ENCODE data around the gene XDH.

XDH gene

DNA sequence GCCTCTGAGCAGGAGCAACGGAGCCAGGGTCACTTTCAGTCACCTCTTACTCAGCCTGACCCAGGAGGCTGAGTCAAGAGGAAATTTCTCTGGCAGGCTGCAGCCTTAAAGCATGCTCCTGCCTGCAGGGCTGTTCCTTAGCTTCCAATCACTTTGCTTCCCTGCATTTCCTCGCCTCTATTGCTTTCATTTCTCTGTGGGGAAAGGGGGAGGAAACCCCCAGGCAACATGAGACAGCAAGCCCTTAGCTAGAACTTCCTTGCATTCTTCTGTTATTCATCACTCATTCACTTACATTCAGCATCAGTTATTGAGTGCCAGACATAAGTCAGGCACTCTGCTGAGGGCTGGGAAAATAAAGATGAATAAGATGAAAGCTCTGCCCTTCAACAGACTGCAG lies 13.0 kb downstream of the XDH start:
- DNase-seq: no peak

DNA sequence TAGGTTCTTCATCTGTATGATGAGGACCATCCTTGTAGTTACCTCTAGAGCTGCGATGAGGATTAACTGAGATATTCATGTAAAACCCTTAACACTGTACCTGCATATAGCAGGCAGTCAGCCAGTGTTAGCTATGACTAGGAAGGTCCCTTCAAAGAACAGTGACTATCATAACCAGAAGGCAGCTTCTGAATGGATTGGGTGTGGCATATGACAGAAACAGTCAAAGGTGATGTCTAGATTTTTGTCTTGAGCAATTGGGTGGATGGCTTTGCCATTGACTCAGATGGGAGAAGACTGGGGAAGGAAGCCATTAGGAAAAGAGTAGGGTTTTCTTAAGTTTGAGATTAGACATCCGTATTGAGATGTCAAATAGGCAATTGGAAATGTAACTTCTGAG lies 15.7 kb downstream of the XDH start:
- no peak for DNase-seq

GRCh38 chr2:31397094-31397493 lies 17.4 kb downstream of the XDH start:
- DNase-seq: no peak

DNA sequence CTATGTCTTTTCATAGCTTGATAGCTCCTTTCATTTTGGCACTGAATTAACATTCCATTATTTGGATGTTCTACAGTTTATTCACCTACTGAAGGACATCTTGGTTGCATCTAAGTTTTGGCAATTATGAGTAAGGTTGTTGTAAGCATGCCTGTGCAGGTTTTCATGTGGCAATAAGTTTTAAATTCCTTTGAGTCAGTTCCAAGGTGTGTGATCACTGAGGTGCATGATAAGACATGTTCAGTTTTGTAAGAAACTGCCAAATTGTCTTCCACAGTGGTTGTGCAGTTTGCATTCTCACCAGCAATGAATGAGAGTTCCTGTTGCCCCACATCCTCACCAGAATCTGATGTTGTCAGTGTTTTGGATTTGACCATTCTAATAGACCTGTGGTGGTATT lies 24.2 kb downstream of the XDH start:
- DNase-seq: no peak

GRCh38 chr2:31388736-31389135 lies 25.8 kb downstream of the XDH start:
- DNase-seq: no peak

GRCh38 chr2:31387850-31388249 lies 26.7 kb downstream of the XDH start:
- no peak for DNase-seq

DNA sequence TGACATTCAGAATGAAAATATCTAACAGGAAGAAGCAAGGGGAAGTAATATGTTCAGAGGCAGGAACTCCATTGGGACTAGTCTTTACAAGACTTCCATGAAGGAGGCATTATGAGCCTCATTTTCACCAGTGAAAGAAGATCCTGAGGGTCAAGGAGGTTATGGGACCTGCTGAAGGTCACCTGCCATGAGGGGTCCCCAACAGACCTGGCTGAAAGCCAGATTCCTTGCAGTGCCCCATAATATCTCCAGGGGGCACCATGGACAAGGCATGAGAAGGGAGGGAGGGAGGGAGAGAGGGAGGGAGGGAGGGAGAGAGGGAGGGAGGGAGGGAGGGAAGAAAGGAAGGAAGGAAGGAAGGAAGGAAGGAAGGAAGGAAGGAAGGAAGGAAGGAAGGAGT lies 27.9 kb downstream of the XDH start:
- no peak for DNase-seq

DNA sequence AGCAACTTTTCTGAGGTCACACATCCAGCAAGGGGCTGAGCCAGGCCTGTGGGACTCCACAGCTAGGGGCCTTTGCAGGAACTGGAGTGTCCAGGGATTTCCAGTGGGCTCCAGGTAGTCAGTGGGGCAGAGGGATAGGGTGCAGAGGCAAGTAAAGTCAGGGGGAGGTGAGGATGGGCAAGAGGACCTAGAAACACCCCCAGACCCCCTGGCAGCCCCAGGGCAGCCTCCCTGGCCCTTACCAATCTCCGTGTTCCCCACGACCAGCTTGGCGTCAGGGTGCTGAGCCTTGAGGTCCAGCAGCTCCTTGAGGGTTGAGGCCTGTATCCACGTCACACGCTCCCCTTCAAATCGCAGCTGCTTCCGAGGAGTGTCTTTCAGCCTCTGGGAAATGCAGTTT lies 28.4 kb downstream of the XDH start:
- no peak for DNase-seq

GRCh38 chr2:31384771-31385276 lies 29.7 kb downstream of the XDH start:
- DNase-seq: no peak

- no peak for DNase-seq
These were observed 30.2 kb downstream of the XDH start for GRCh38 chr2:31384351-31384750.

GRCh38 chr2:31383471-31384153 lies 30.9 kb downstream of the XDH start:
- DNase-seq: no peak

DNA sequence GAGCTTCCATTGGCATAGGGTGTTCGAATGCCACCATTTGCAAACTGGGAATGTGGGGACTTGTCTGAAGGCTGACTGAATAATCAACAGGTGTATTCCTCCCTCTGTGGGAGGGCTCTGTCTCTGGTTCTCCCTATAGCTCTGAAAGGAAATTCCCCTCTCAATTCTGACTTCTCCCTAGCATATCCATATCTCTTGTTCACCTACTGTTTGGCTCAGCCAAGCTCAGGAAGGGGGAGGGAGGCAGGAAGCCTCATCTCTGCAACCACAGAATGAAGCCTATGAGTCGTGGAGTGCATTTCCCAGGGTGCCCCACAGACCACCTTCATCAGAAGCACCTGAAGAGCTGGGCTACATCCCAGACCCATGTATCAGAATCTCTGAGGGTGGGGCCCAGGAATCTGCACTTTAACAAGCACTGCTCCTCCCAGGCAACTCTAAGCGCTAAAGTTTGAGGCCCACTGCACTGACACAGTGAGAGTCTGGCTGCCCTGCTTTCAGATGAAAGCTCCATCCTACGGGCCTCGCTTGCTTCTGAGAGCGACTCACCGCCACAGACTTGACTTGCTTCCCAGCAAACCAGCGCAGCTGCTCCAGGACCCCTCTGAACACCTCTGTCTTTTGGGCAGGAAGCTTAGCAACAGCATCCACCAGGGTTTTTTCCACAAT lies 32.0 kb downstream of the XDH start:
- DNase-seq: no peak

- no peak for DNase-seq
These were observed 32.9 kb downstream of the XDH start for GRCh38 chr2:31381601-31382000.

DNA sequence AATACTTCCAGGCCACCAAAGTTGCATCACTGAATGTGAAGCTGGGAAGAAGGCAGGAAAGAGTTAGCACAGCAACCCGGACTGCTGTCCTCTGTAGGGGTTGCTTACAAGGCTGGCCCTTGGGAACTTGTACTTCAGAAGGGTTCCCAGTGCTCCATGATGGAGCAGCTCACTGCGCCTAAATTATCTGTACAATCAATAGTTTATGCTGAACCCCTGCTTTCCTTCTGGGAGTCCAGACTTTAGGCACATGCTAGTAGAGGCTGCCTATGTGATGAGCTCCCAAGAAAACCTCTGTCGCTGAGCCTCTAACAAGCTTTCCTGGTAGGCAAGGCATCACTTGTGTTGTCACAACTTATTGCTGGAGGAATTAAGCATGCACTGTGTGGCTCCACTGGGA lies 34.3 kb downstream of the XDH start:
- DNase-seq: no peak

DNA sequence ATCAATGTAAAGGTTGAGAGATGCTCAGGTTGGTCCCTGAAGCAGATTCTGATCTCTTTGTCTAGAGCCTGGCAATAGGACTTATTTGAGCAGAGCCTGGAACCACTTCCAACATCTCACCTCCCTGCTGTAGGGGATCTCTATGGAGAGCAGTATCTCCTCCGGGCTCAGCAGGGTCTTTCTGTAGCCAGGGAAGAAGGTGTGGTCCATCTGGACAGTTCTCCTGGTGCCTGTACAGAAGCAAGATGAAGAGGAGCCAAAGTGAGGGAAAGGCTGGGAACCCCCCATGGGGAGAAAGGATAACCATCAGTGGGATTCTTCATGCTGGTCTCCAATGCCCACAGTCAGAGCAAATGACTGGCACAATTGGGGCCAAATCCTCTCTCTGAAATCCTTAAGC lies 34.8 kb downstream of the XDH start:
- DNase-seq: no peak

GRCh38 chr2:31378791-31379501 lies 35.6 kb downstream of the XDH start:
- DNase-seq: no peak

- no peak for DNase-seq
These were observed 36.2 kb downstream of the XDH start for GRCh38 chr2:31378389-31378788.

GRCh38 chr2:31373127-31373526 lies 41.4 kb downstream of the XDH start:
- DNase-seq: no peak

- DNase-seq: no peak
These were observed 42.4 kb downstream of the XDH start for GRCh38 chr2:31372097-31372496.

DNA sequence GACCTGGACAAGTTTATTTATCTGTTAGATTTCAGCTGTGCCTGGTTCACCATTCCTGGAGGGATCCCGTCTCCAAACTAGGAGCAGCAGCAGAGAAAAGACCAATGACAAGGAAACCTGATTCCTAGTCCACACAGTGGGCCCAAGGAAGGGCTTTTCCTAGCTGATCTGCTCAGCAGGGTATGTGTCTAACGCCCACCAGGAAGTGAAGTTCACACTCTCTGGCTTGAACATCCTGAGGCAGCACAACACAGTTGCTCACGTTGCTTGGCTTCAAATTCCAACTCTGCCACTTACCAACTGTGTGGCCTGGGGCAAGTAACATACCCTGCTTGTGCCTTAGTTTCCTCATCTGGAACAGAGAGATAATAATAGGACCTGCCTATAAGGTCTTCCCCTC lies 42.9 kb downstream of the XDH start:
- no peak for DNase-seq

DNA sequence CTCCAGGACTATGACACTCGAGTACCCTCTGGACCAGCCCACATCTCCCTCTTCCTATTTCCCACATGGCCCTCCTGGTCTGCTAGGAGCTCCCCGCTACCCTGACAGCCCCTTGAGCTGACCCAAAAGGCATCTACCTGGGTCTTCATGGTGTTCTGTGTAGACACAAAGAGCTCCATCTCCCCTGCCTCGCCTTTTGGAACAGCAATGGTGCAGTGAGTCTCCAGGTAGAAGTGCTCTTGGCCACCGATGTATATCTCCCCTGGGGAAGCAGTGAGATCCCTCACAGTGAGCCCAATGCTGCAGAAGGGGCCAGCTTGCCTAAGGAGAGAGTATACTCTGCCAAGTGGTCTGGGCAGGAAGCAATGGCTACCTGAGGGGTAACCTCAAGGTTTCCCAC lies 47.8 kb downstream of the XDH start:
- no peak for DNase-seq

- no peak for DNase-seq
These were observed 48.6 kb downstream of the XDH start for GRCh38 chr2:31365834-31366505.

DNA sequence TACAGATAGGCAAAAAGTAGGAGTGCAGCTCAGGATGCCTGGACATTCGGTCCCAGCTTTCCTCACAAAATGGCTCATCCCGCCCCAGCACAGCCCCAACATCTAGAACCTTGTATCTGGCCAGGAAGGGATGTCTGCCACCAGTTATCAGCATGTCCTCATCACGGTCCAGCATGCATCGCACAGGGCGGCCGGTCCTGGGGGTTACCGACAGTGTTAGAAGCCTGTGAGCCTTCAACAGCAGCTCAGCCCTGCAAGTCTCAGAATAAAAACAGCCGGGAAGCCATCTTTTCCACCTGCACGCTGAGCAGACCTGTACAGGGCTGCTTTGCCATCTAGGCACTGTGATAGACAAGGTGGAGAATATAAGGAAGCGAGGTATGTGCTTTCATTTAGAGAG lies 49.2 kb downstream of the XDH start:
- DNase-seq: no peak

Data from stimulated activated naive CD4-positive, alpha-beta T cell (primary cell).